Ramos (cell line): ENCODE results near the gene DYNC1I1.

Experiments
- in situ Hi-C: fragments of 300-500 bp; cut with MboI; formaldehyde crosslinking; loops from one replicate; pipeline ENCODE4 v1.14.3; 2022; ENCODE audit warnings: low sequenced_read_pairs; ENCODE audit not compliant: unreplicated experiment

The DYNC1I1 gene

GRCh38 chr7:95999481-95999880 is 227.1 kb downstream of the DYNC1I1 start:
- in situ Hi-C loops: no loop called here

- in situ Hi-C loops: no loop called here
These were observed 232.2 kb downstream of the DYNC1I1 start for GRCh38 chr7:96004578-96004977.

GRCh38 chr7:96005271-96005670 is 232.9 kb downstream of the DYNC1I1 start:
- in situ Hi-C loops: no loop called here

GRCh38 chr7:96009148-96009547 is 236.8 kb downstream of the DYNC1I1 start:
- in situ Hi-C loops: no loop called here

- in situ Hi-C loops: no loop called here
These were observed 241.5 kb downstream of the DYNC1I1 start for GRCh38 chr7:96013836-96014235.

GRCh38 chr7:96014617-96015016 is 242.3 kb downstream of the DYNC1I1 start:
- in situ Hi-C loops: no loop called here

- in situ Hi-C loops: no loop called here
These were observed 243.8 kb downstream of the DYNC1I1 start for GRCh38 chr7:96016056-96016586.

GRCh38 chr7:96016735-96017134 is 244.4 kb downstream of the DYNC1I1 start:
- in situ Hi-C loops: no loop called here

GRCh38 chr7:96017877-96018276 is 245.5 kb downstream of the DYNC1I1 start:
- in situ Hi-C loops: no loop called here

GRCh38 chr7:96021568-96021967 is 249.2 kb downstream of the DYNC1I1 start:
- in situ Hi-C loops: no loop called here

GRCh38 chr7:96023387-96023786 is 251.0 kb downstream of the DYNC1I1 start:
- in situ Hi-C loops: no loop called here

- in situ Hi-C loops: no loop called here
These were observed 253.7 kb downstream of the DYNC1I1 start for GRCh38 chr7:96026010-96026409.

- in situ Hi-C loops: no loop called here
These were observed 254.3 kb downstream of the DYNC1I1 start for GRCh38 chr7:96026611-96027010.

GRCh38 chr7:96028729-96029128 is 256.4 kb downstream of the DYNC1I1 start:
- in situ Hi-C loops: no loop called here

GRCh38 chr7:96033009-96033598 is 260.8 kb downstream of the DYNC1I1 start:
- in situ Hi-C loops: no loop called here

- in situ Hi-C loops: no loop called here
These were observed 262.8 kb downstream of the DYNC1I1 start for GRCh38 chr7:96034940-96035727.

- in situ Hi-C loops: no loop called here
These were observed 268.0 kb downstream of the DYNC1I1 start for GRCh38 chr7:96040250-96040772.

- in situ Hi-C loops: no loop called here
These were observed 268.8 kb downstream of the DYNC1I1 start for GRCh38 chr7:96041171-96041570.

GRCh38 chr7:96045181-96045580 is 272.8 kb downstream of the DYNC1I1 start:
- in situ Hi-C loops: no loop called here

GRCh38 chr7:96045919-96046318 is 273.6 kb downstream of the DYNC1I1 start:
- in situ Hi-C loops: no loop called here

- in situ Hi-C loops: no loop called here
These were observed 279.9 kb downstream of the DYNC1I1 start for GRCh38 chr7:96052289-96052688.
